HG03460 (cell line): ENCODE results near the gene FAT2.

ENCODE experiments used
- ATAC-seq: cut with Tn5 transposase; IDR thresholded peaks from one replicate; pipeline ENCODE4 v1.9.1; 2021; ENCODE audit not compliant: unreplicated experiment

Gene FAT2, protein sequence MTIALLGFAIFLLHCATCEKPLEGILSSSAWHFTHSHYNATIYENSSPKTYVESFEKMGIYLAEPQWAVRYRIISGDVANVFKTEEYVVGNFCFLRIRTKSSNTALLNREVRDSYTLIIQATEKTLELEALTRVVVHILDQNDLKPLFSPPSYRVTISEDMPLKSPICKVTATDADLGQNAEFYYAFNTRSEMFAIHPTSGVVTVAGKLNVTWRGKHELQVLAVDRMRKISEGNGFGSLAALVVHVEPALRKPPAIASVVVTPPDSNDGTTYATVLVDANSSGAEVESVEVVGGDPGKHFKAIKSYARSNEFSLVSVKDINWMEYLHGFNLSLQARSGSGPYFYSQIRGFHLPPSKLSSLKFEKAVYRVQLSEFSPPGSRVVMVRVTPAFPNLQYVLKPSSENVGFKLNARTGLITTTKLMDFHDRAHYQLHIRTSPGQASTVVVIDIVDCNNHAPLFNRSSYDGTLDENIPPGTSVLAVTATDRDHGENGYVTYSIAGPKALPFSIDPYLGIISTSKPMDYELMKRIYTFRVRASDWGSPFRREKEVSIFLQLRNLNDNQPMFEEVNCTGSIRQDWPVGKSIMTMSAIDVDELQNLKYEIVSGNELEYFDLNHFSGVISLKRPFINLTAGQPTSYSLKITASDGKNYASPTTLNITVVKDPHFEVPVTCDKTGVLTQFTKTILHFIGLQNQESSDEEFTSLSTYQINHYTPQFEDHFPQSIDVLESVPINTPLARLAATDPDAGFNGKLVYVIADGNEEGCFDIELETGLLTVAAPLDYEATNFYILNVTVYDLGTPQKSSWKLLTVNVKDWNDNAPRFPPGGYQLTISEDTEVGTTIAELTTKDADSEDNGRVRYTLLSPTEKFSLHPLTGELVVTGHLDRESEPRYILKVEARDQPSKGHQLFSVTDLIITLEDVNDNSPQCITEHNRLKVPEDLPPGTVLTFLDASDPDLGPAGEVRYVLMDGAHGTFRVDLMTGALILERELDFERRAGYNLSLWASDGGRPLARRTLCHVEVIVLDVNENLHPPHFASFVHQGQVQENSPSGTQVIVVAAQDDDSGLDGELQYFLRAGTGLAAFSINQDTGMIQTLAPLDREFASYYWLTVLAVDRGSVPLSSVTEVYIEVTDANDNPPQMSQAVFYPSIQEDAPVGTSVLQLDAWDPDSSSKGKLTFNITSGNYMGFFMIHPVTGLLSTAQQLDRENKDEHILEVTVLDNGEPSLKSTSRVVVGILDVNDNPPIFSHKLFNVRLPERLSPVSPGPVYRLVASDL (N-terminal part only)

DNA sequence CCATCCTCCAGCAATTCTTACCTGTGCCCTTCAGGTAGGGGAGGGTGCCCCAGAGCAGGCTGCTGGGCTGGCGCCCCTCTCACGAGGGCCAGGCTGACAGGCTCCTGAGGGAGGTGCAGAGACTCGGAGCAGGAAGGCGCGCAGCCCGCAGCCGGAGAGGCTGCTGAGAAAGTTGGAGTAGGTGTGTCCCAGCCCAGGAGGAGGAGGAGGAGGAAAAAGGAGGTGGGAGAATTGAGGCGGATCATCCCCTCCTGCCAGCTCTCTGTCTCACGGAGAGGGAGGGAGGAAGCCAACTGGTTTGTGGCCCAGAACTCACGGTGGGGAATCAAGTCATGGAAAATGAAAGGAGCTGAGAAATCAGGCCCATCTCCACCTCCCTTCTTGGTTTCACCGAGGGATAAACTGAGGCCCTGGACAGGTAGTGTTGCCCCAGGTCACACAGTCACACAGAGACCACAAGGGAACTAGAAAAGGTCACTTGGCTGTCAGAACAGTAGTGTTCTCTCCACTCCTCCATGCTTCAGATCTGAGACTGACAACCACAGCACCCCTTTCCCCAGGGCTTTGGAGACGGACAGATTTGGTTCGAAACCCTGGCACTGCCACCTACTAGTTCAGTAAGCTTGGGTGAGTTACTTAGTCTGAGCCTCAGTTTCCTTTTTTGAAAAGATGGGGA, at the start of gene FAT2:
Gene FAT2 (minus strand): TSS at position 188 of the 676 bp plus-strand sequence. CDS start 22,400 bp downstream, outside the sequence.
- ATAC-seq: no peak

- ATAC-seq: no peak
Measured at GRCh38 chr5:151638619-151639018, 47.5 kb upstream of the FAT2 start.

GRCh38 chr5:151637676-151638075, 46.5 kb upstream of the FAT2 start:
- no peak for ATAC-seq

- ATAC-seq: no peak
Measured at GRCh38 chr5:151633892-151634291, 42.8 kb upstream of the FAT2 start.

GRCh38 chr5:151632941-151633340, 41.8 kb upstream of the FAT2 start:
- ATAC-seq: no peak

DNA sequence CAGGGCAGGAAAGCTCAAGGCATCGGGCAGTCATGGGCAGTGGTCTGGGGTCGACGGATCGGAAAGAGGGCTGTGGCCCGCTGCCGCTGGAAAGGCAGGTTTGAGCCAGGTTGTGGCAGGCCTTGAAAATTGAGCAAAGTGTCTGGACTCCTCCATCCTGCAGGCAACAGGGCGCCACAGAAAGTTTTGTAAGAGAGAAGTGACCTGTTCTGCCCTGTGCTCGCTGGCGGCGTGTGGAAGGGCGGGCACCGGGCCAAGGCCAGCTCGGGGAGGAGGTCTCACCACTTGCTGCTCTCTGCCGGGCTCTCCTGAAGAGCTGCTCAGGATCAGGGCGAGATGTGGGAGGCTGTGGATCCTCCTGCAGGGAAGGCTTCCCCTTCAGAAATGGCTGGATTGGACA, 41.4 kb upstream of the FAT2 start:
- no peak for ATAC-seq

- no peak for ATAC-seq
Measured at GRCh38 chr5:151631941-151632340, 40.8 kb upstream of the FAT2 start.

- ATAC-seq: no peak
Measured at GRCh38 chr5:151630088-151630487, 39.0 kb upstream of the FAT2 start.

- ATAC-seq: no peak
Measured at GRCh38 chr5:151628112-151628823, 37.1 kb upstream of the FAT2 start.

GRCh38 chr5:151627650-151628049, 36.5 kb upstream of the FAT2 start:
- no peak for ATAC-seq

DNA sequence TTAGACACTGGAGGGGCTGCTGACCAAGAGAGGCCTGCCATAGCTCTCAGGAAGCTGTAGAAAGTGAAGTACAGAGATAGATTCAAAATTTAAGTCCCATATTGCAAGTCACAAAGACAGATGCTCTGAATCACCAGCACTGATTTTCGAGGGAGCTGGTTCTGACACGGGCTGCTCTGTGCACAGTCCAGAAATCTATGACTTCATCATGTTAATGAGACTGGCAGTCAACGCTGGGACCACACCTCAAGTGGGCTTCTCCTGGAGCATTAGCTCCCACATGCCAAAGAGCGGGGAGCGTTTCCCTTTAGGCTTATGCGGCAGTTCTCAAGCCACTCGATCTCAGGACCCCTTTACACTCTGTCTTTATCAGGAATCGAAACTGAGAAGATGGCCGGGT, 34.2 kb upstream of the FAT2 start:
- ATAC-seq: no peak

- ATAC-seq: no peak
Measured at GRCh38 chr5:151624476-151624875, 33.3 kb upstream of the FAT2 start.

GRCh38 chr5:151622367-151623088, 31.4 kb upstream of the FAT2 start:
- no peak for ATAC-seq

- no peak for ATAC-seq
Measured at GRCh38 chr5:151620461-151620840, 29.3 kb upstream of the FAT2 start.

DNA sequence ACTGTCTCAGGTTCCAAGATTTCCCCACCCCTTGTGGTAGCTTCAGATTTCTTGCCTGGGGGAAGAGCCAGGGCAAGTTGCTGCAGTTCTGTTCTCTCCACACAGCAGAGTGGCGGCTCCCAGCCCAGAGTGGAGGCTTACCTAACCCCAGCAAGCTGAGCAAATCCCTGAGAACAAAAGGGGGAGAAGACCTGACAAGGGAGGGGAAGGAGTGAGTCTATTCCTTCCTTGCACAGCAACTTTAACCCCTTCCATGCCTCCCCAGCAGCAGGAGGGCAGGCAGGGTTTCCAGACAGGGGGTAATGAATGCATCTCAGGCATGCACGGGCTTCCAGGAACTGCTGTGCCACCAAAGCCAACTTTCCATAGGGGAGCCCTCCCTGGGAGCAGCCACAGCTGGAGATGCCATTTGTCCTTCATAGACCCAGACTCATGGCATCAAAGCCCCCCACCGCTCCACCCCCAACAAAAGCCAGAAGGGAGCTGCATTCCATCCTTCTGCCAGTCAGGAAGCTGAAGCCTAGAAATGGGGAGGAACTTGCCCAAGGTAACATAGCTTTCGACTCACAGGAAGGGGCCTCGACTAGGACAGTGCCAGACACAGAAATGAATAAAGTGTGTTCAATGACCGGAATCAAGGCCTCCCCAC, 28.8 kb upstream of the FAT2 start:
- ATAC-seq: no peak

GRCh38 chr5:151618907-151619306, 27.8 kb upstream of the FAT2 start:
- no peak for ATAC-seq

DNA sequence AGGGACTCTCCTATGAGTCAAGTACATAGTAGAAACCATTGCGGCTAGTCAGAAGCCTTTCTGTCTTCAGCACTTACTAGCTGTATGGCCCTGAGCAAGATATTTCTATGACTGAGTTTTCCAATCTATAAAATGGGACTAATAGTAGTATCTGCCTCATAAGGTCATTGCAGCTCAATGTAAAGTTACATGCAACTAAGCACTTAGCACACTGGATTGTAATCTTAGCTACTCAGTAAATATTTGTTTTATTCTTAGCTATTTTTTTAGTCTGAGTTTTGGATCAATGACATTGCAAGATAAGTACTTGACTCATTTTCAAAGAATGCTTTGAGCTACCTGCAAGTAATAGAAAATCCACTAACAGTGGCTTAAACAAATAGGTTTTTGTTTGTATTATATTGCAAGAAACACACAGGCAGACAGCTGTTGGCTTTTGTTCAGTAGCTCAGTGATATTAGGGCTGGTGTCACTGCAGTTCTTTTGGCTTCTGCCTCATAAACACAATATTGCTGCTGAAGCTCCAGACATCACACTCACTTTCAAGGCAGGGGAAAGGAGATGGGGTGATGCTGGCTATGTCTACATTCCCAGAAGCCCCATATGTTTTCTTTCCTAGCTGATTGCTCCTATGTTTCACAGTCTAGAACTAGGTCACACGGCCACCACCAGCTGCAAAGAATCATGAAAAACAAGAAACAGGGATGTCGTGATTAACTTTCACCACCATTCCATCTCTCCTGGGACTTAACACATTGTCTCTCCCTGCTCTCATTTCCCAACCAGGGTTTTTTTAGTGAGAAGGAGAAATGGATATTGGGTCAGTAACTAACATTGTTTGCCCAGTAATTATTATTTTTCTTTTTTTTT, 26.9 kb upstream of the FAT2 start:
- ATAC-seq: no peak

DNA sequence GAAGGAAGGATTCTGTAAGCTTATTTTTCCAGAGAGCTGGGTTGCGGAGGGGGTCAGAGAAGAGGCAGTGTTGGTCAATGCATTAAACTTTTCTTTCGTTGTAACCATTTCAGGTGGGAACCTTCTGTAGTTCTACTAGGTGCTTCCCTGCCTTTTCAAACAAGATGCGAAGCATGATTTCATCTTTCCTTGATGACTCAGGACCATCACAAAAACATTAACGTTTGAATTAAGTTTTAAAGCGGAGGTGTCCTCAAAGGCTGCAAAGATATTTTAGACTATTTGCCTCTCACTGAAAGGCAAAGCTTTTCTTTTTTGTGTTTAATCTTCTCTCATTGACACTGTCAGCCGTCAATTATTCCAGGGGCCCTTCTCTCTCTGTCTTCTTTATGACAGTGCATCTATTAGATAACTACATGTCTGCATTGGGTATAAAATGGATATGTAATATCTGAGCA, 26.3 kb upstream of the FAT2 start:
- ATAC-seq: no peak
